NB4 (cell line): ENCODE data around the gene TPPP3.

Experiments used
- CTCF ChIP-seq: IDR thresholded peaks from one replicate; pipeline ENCODE4 v1.5.1; 2012; ENCODE audit warnings: low read depth, low read length
- MAX ChIP-seq: IDR thresholded peaks from 2 replicates; pipeline ENCODE4 v1.6.1; 2011; ENCODE audit warnings: low read depth, low read length

GRCh38 chr16:67429799-67430503 is 36.7 kb upstream of the TPPP3 start:
- no peak for TF ChIP-seq CTCF
- no peak for TF ChIP-seq MAX
